ENCODE results near the gene AMT.
A peak's percentile ranks its signal among the peaks of the same experiment; 100 is the strongest.

The AMT gene

GRCh38 chr3:49422379-49423248 lies at the start of gene AMT:
Gene AMT (minus strand): TSS chr3:49422473. CDS start chr3:49422450, 23 bp downstream.
- DNase-seq (ENCODE audit: low spot score), result no peak
- TF ChIP-seq CTCF (IDR thresholded peaks at IDR 0.05; ENCODE audit: extremely low read depth, missing control alignments), result no peak

- TF ChIP-seq CTCF (IDR thresholded peaks at IDR 0.05; ENCODE audit: extremely low read depth, missing control alignments), result no peak
- no peak for DNase-seq (ENCODE audit: low spot score)
Measured at GRCh38 chr3:49470714-49471420, 48.6 kb upstream of the AMT start.

GRCh38 chr3:49469936-49470713 lies 47.9 kb upstream of the AMT start, which contains the start of gene DAG1:
Gene DAG1 (plus strand): TSS chr3:49470267. CDS start chr3:49510535, 40,268 bp downstream.
- peak; percentile 99 for DNase-seq (ENCODE audit: low spot score)
- TF ChIP-seq CTCF (IDR thresholded peaks at IDR 0.05; ENCODE audit: extremely low read depth, missing control alignments), result no peak

GRCh38 chr3:49469037-49469935 lies 47.0 kb upstream of the AMT start:
- no peak for TF ChIP-seq CTCF (IDR thresholded peaks at IDR 0.05; ENCODE audit: extremely low read depth, missing control alignments)
- DNase-seq (ENCODE audit: low spot score), result no peak

- no peak for DNase-seq (ENCODE audit: low spot score)
- TF ChIP-seq CTCF (IDR thresholded peaks at IDR 0.05; ENCODE audit: extremely low read depth, missing control alignments), result no peak
Measured at GRCh38 chr3:49466085-49466484, 43.8 kb upstream of the AMT start.

GRCh38 chr3:49465270-49466034 lies 43.2 kb upstream of the AMT start:
- TF ChIP-seq CTCF (IDR thresholded peaks at IDR 0.05; ENCODE audit: extremely low read depth, missing control alignments), result no peak
- no peak for DNase-seq (ENCODE audit: low spot score)

Data from GM20000 (cell line).